Jurkat, Clone E6-1 (cell line): ENCODE results near the gene CDC42SE2.
"Not testable (repeated sequence)": the region's sequence is repeated elsewhere in the genome, so short reads cannot be mapped to it uniquely, and the experiment has no call there.

ENCODE experiments used
- DNase-seq: peaks from one replicate; pipeline ENCODE4 v3.0.0-alpha.2; 2011; ENCODE audit warnings: low read depth, low spot score
- H3K4me3 ChIP-seq: 2 replicates; pipeline ENCODE4 v1.5.1; 2011; ENCODE audit warnings: mild to moderate bottlenecking, low read length, control low read depth, moderate library complexity

The CDC42SE2 gene

DNA sequence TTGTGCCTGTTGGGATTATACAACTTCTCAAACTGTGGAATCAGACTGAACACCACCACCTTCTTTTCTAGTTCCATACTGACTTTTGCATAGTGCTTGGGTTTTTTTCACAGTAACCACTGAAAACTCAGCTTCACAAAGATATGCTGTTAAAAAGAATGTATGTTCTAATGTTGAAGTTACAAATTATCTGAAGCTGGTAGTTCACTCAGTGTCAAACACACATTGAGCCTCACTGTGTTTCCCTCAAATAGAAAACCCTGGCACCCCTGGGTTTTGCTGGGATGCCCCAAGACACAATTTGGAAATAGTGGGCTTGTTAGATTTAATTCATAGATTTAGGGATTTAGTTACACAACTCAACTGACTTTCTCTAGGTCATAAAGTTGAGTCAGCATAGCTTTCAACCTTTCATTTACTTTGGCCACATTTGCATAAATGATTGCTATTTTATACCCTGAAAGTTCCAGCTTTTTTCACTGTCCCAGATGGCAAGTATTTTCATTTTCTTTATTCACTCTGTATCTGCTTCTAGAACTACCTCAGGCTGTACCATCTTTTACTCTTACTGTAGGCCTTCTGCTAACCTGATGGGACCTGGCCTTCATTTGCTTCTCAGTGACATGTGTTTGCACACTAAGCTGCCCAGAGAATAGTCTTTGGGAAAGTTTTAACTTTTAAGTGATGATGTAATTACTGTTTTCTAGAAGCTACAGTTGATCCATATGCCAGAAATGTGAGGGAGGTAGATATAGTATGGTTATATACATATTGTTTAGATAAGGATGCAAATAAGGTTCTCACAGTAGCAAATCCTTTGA lies 115.1 kb downstream of the CDC42SE2 start:
- DNase-seq = no peak
- no peak overlapping the region for H3K4me3 ChIP-seq

DNA sequence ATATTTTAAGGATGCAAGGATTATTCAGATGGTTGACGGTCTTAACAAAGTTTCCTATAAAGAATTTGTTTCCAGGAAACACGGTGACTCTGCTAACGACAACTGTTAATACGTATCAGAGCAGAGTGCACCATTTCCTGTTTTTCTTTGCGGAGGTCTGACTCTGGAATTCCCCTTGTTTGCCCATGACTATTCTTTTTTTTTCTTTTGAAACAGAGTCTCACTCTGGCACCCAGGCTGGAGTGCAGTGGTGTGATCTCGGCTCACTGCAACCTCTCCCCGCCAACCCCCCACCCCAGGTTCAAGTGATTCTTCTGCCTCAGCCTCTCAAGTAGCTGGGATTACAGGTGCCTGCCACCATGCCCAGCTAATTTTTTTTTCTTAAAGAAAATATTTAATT lies 115.9 kb downstream of the CDC42SE2 start:
- no peak overlapping the region for H3K4me3 ChIP-seq

DNA sequence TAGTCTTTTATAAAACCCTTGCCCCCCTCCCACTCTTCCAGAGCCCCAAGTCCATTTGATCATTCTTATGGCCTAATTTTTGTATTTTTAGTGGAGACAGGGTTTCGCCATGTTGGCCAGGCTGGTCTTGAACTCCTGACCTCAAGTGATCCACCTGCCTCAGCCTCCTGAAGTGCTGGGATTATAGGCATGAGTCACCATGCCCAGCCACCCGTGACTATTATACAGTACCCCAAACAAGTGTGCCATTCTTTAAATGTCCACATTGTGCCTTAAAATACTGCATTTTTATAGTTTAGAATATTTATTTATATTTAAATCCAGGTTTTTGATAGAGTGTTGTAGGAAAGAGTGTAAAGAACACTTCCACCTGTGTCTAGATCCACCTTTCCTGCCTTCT lies 116.4 kb downstream of the CDC42SE2 start:
- not testable (repeated sequence) for H3K4me3 ChIP-seq, DNase-seq

More for the DNA sequence above, 115.9 kb downstream of the CDC42SE2 start:
- DNase-seq = no peak

DNA sequence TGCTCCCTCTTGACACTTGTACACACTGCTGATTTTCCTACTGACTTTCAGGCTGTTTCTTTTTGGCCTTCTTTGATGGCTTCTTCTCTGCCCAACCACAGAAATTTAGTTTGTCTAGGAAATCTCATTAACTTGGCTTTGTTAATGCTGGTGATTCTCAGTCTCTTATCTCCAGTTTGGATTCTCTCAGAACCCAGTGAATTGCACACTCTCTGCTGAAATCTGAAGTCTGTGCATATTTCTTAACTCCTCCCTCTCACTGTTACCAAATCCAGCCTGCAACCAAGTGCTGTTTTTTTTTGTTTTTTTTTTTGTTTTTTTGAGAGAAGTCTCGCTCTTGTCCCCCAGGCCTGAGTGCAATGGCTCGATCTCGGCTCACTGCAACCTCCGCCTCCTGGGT lies 117.2 kb downstream of the CDC42SE2 start:
- H3K4me3 ChIP-seq = no peak overlapping the region
- no peak for DNase-seq

DNA sequence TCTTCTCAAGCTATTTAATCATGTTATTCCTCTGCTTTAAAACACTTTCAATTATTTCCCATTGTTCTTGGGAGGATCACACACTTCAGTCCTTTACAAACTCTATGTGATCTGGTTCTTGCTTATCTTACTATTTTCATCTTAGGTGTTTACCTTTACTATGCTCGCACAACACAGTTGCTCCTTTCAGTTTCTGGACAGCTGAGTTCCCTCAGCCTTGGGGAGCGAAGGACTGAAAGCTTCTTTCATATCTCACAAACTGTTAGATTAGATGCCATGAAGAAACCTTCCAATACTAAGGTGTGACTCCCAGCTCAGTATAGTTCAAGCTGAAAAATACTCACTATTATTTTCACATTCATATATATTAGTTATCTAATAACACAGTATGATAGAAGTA lies 117.9 kb downstream of the CDC42SE2 start:
- DNase-seq = no peak
- H3K4me3 ChIP-seq = no peak overlapping the region

DNA sequence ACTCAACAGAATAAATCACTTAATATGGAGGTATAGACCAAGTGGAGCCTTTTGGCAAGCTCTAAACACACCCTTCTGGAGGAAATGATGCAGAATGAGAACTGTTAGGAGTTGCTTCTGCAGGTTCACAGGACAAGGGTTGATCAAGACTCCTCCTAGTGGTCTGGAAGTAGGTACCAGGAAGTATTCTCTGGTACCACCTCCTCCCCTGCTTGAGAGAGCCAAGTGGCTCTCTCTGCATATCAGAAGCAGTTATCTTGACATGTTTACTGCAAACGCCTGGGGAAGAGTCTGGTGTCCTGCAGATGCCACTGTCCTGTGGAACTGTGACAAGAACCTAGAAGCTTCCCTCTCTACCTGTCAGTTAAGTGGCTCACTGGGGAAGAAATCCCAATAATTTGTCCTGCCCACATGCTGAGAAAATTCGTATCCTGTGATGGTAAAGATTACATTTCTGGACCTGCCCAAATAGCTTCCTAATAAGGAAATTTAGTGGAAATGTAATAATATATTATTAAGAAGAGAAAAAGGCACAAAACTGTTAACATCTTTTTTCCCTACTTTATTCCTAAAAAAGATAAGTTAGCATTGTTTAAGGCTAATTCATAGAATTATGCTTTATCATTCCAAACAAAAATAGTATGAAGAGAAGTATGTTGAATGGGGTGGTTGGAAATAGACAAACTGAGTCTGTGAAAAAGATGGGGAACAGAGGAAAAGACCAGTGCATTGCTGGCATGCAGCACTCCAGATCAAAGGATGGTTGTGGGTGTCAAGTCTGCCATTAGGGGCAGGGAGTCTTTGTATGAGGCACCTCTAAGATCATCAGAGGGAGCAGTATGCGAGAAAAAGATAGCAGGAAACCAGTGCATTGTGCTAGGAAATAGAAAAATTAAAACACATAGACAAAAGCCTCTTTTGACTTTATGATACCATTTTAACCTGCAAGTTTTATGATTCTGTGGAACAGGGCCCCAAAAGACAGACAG lies 118.8 kb downstream of the CDC42SE2 start:
- no peak overlapping the region for H3K4me3 ChIP-seq
- DNase-seq = peak; percentile 87

DNA sequence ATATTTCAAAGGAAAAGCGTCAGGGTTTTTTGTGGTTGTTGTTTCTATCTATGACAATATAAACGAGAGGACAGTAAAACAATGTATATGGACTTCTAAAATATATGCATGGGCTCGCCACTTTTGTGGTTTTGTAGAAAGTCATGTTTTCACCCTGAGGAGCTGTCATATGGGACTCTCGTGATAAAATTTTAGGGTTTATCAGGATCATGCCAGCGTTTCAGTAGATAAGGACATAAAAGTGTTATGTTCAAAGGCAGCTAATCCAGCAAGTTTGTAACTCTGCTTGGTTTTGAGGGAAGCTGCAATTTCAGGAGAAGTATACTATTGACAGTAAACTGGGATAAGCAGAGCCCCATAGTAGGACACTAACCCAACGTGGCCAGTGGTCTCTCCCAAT lies 120.3 kb downstream of the CDC42SE2 start:
- no peak for DNase-seq
- H3K4me3 ChIP-seq = no peak overlapping the region

DNA sequence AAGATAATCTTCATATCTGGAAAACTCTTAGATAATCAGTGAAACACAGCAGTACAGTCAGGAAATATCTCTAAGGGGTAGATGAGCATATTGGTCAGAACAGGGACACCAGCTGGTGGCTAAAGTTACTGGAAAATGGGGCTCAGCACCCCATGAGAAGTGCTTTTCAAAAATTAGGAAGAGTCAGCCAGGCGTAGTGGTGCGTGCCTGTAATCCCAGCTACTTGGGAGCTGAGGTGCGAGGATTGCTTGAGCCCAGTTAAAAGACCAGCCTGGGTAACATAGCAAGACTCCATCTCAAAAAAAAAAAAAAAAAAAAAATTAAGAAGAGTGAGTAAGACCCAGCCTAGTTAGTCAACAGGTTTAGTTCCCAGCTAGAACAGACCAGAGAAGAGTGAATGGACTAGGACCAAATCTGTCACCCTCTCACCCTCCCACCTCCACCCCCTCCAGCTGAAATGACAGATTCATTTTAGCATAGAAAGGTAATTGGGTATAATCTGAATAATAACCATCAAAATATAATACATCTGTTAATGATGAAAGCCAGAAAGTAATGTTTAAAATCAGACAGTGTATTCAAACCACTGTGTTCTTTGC lies 120.9 kb downstream of the CDC42SE2 start:
- no peak for DNase-seq
- no peak overlapping the region for H3K4me3 ChIP-seq

DNA sequence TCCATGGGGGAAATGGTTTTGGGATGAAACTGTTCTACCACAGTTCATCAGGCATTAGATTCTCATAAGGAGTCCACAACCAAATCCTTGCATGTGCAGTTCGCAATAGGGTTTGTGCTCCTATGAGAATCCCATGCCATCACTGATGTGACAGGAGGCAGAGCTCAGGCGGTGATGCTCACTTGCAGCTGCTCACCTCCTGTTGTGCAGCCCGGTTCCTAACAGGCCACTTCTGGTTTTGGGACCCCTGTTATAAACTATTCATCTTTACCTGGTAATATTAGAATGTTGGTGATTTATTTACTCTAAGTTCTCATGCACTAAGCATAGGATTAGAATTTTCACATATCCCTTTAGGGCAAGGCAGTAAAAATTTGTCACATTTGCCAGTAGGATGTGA lies 122.3 kb downstream of the CDC42SE2 start:
- DNase-seq = no peak
- no peak overlapping the region for H3K4me3 ChIP-seq

DNA sequence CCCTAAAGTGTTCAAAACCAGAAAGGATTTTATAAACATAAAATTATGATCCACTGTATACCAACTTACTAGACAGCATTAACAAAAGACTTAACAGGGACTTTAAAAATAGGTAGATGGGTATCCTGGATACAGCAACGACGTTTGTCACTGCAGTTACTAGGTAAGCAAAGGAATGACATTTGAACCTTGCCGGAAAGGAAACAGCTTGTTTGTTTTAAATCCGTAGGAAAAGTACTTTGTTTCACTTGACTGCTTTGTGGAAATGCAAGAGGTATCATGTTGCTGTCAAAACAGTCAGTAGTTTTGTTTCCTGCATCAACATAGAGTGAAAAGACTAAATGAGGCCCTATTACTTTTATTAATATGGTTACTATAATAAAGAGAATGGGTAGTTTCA lies 122.9 kb downstream of the CDC42SE2 start:
- no peak for DNase-seq
- H3K4me3 ChIP-seq = no peak overlapping the region

DNA sequence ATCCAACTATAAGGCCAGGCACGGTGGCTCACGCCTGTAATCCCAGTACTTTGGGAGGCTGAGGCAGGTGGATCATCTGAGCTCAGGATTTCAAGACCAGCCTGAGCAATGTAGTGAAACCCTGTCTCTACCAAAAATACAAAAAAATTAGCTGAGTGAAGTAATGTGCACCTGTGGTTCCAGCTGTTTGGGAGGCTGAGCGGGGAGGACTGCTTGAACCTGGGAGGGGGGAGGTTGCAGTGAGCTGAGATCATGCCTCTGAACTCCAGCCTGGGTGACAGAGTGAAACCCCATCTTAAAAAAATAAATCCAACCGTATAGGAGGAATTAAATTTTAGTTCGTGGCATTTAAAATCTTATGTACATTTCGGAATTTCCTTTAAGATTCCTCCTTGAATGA lies 123.4 kb downstream of the CDC42SE2 start:
- DNase-seq = no peak
- H3K4me3 ChIP-seq = no peak overlapping the region

DNA sequence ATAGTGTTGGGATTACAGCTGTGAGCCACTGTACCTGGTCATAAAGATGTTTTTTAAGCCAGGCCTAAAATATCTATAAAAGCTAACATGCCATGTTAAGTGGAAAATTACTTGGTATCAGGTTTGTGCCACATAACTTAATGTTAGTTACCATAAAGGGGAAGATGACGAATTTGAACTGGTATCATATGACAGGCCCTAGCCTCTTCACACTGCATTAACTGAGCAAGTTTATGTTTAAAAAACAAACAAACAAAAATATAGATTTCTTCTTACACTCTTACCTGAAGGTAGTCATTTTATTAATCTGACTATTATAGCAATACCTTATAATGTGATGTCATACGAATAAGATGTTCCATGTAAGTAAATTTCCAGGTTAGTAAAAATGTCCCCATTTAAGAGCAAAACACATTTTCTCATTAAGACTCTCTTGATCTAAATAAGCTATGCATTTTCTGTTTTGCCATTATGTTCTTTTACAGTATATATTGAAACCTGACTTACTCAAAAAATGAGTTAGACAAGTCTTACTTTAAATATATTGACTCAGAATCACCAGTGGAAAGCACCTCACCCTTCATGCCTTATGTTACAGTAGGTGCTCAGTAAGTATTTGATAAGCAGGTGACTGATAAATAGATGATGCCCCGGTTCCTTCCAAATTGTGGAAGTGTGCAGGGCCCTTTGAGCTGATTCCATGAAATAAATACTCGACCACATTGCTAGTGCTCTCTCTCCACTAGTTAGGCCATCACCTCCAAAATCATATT lies 125.4 kb downstream of the CDC42SE2 start:
- no peak for DNase-seq
- no peak overlapping the region for H3K4me3 ChIP-seq

DNA sequence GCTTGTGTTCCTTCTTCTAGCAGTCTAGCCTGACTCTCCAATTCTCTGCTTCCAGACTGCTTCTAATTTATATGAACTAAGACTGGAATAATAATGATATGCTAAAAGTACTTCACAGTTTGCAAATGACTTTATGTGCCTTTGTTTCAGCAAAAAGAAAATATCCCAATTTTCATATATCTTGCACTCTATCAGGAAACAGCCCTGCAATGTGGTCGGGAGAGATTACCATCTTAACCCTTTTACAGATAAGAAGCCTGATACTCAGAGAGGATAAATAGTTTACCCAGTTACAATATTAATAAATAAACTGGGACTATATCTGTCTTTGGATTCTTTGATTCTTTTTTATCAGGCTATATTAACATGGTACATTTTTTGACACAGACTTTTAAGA lies 126.0 kb downstream of the CDC42SE2 start:
- H3K4me3 ChIP-seq = no peak overlapping the region
- DNase-seq = no peak

DNA sequence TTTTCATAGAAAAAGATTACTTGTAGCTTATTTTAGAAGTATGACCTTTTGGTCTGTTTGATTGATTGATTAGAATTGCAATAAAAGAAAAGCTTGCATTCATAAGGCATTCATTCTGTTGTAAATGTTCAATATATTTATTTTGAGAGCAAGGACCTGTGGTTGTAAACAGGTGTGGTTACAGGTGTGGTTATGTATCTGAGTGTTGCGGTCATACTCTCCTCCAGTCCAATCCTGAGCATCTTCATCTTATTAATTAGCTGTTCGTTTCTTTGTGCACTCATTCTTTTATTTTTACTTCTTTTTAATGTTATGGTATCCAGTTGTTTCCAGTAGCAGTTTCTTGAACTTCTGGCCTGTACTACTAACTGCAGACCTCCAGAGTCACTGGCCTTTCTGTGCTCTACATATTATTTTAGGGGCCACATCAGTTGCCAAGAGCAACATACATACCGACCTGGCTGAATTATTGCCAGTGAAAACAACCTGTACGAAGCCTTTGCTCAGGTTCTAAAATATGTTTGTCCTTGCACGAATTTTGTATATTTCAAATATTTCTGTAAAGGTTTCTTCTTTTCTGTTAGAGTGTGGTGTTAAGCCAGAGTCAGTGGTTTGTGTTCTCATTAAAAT lies 128.7 kb downstream of the CDC42SE2 start:
- H3K4me3 ChIP-seq = no peak overlapping the region
- DNase-seq = no peak

DNA sequence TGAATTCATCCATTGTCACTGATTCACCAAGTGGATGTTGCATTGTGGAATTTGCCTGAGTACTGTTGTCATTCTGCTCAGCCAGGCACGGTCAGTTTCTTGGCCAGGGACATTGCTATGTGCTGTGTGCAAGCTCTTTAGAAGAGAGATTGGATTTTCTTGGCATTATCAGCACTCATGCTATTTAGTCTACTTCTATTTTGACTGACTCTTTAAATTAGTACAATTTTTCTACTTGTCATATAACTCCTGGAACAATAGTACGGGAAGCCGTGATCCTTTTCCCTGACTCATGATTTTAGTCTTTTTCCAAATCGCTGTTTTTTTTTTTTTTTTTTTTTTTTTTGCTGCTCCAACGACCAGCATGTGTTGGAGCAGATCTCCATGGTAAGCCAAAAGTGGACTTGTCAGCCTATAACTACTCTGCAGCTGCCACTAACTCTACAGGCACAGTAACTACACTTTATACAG lies 129.7 kb downstream of the CDC42SE2 start:
- H3K4me3 ChIP-seq = no peak overlapping the region
- no peak for DNase-seq

DNA sequence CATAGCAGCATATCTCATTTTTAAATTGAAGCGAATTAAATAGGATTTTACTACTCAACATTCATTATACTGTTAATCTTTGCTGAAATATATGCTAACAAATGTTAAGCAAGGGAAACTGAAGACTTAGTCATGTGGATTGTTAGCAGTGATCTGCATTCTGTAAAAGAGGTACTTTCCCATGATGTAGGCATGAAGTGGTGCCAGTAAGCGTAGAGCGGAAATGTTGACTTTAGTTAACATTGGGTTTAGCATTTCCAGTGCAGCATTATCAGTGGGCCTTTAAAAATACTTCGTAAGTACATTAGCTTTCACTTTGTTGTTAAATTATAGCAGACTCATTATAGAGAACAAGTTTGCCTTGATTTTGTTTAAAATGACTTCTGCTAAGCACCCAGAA lies 130.3 kb downstream of the CDC42SE2 start:
- DNase-seq = no peak
- H3K4me3 ChIP-seq = no peak overlapping the region

DNA sequence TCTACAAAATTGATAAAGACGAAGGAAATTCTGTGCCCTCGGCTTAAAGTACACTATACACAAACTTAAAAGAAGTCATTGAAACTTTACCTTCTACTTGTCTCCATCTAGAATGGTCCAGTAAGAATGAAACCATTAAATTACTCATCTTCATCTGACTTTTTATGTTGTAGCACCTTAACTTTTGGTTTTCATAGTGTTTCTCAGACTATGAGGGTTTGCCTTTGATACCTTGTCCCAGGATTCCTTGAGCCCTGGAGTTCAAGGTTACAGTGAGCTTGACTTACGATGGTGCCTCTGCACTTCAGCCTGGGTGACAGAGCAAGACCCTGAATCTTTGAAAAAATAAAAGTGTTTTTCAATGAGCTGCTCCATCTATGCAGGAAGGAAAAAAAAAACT lies 132.2 kb downstream of the CDC42SE2 start:
- DNase-seq = no peak
- H3K4me3 ChIP-seq = no peak overlapping the region

DNA sequence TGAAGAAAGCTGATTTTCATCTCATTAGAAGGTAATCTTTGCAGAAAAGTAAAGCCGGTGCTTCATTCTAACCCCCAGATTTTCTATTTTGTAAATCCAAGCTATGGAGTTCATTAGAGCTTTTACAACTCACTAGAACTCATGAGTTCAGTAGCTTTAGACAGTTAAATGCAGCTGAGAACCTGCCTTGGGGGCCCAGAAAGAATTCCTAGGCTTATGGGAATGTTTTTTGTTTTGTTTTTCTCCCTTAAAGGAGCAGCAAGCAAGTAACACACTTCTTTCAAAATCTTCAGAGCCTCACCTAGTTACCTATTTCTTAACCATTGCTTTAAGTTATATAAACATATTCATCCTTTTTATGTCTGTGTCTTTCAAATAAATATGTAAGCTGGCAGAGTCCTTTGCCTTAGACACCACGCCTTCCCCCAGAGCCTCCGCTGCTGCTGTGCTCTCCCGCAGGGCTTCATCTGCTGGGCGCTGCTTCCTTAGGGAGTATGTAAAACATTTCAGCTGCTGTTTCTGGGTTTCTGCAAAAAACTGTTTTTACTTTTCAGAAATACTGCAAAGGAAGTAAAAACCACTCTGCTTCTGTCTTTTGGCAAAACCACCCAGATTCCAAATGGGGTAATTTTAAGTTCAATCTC lies 132.9 kb downstream of the CDC42SE2 start:
- no peak for DNase-seq
- no peak overlapping the region for H3K4me3 ChIP-seq
